Stimulated activated CD8-positive, alpha-beta memory T cell treated with anti-CD3 and anti-CD28 coated beads, Interleukin-15, amount 100 ng/mL, for 4 hours (primary cell): Measurements from ENCODE around the gene LORICRIN.

Source experiments
- DNase-seq, 2 donors: peaks; one replicate each; pipeline ENCODE4 v3.0.0-alpha.2; 2020; ENCODE audit warnings: low read depth in 2 of 2

LORICRIN gene

GRCh38 chr1:153302308-153302707 lies 42.8 kb downstream of the LORICRIN start:
- DNase-seq, result no peak

- DNase-seq, result no peak
Measured at GRCh38 chr1:153305682-153306081, 46.2 kb downstream of the LORICRIN start.

GRCh38 chr1:153306303-153307220 lies 47.1 kb downstream of the LORICRIN start:
- no peak for DNase-seq

- no peak for DNase-seq
Measured at GRCh38 chr1:153307221-153307600, 47.7 kb downstream of the LORICRIN start.

- no peak for DNase-seq
Measured at GRCh38 chr1:153308540-153308939, 49.1 kb downstream of the LORICRIN start.

GRCh38 chr1:153309441-153309840 lies 50.0 kb downstream of the LORICRIN start:
- DNase-seq, result no peak

- DNase-seq, result no peak
Measured at GRCh38 chr1:153310526-153310925, 51.0 kb downstream of the LORICRIN start.
